Osteocyte (in vitro differentiated cells): ENCODE measurements around the gene SIRPB1. TPM values are rescaled to one million over a fixed set of nuclear protein-coding genes. Genes with fewer than 3 reads are reported as not detected.

Source experiments
- DNase-seq: peaks from one replicate; pipeline ENCODE4 v3.0.0; 2021; ENCODE audit warnings: mixed read lengths; ENCODE audit not compliant: unreplicated experiment; ENCODE audit errors: extremely low spot score
- H3K27ac Mint-ChIP-seq: one replicate; pipeline ENCODE4 v1.8.0; 2021; ENCODE audit warnings: mild to moderate bottlenecking, mixed read lengths; ENCODE audit not compliant: unreplicated experiment
- H3K27me3 Mint-ChIP-seq: one replicate; pipeline ENCODE4 v1.8.0; 2021; ENCODE audit warnings: mixed read lengths; ENCODE audit not compliant: unreplicated experiment
- H3K36me3 Mint-ChIP-seq: one replicate; pipeline ENCODE4 v1.8.0; 2021; ENCODE audit warnings: mixed read lengths; ENCODE audit not compliant: unreplicated experiment
- H3K4me1 Mint-ChIP-seq: one replicate; pipeline ENCODE4 v1.8.0; 2021; ENCODE audit warnings: mixed read lengths; ENCODE audit not compliant: unreplicated experiment
- H3K4me3 Mint-ChIP-seq: one replicate; pipeline ENCODE4 v1.8.0; 2021; ENCODE audit warnings: mild to moderate bottlenecking, moderate library complexity, mixed read lengths; ENCODE audit not compliant: unreplicated experiment
- H3K9me3 Mint-ChIP-seq: one replicate; pipeline ENCODE4 v1.8.0; 2021; ENCODE audit warnings: mixed read lengths; ENCODE audit not compliant: unreplicated experiment
- CTCF ChIP-seq: fragments of 200-600 bp; sonication (generic); IDR thresholded peaks from 2 replicates; pipeline ENCODE4 v1.5.0; 2021; ENCODE audit warnings: antibody characterized with exemption, mild to moderate bottlenecking, moderate library complexity
- total RNA-seq: library from RNA; stranded (reverse); gene quantifications from 2 replicates; pipeline ENCODE4 v1.2.1, GENCODE V29; 2021

Gene SIRPB1
- total RNA-seq, 1 donor from 2014 or later: 1.1 TPM

- no peaks in the 10 kb centered on the region for H3K36me3 Mint-ChIP-seq
- no peak overlapping the region for H3K27ac Mint-ChIP-seq
- no peak overlapping the region for H3K4me3 Mint-ChIP-seq
- H3K9me3 Mint-ChIP-seq: no peaks in the 10 kb centered on the region
- no peak for TF ChIP-seq CTCF
- peaks cover 3% of the 10 kb centered on the region for H3K27me3 Mint-ChIP-seq
- no peak for DNase-seq
- H3K4me1 Mint-ChIP-seq: peaks cover 22% of the 10 kb centered on the region
Measured at GRCh38 chr20:1664911-1665310, 45.1 kb upstream of the SIRPB1 start.

GRCh38 chr20:1663917-1664316, 44.1 kb upstream of the SIRPB1 start:
- no peak for TF ChIP-seq CTCF
- no peaks in the 10 kb centered on the region for H3K9me3 Mint-ChIP-seq
- no peaks in the 10 kb centered on the region for H3K36me3 Mint-ChIP-seq
- H3K27ac Mint-ChIP-seq: no peak overlapping the region
- DNase-seq: no peak
- peaks cover 12% of the 10 kb centered on the region for H3K4me1 Mint-ChIP-seq
- H3K4me3 Mint-ChIP-seq: no peak overlapping the region
- peaks cover 8% of the 10 kb centered on the region for H3K27me3 Mint-ChIP-seq

DNA sequence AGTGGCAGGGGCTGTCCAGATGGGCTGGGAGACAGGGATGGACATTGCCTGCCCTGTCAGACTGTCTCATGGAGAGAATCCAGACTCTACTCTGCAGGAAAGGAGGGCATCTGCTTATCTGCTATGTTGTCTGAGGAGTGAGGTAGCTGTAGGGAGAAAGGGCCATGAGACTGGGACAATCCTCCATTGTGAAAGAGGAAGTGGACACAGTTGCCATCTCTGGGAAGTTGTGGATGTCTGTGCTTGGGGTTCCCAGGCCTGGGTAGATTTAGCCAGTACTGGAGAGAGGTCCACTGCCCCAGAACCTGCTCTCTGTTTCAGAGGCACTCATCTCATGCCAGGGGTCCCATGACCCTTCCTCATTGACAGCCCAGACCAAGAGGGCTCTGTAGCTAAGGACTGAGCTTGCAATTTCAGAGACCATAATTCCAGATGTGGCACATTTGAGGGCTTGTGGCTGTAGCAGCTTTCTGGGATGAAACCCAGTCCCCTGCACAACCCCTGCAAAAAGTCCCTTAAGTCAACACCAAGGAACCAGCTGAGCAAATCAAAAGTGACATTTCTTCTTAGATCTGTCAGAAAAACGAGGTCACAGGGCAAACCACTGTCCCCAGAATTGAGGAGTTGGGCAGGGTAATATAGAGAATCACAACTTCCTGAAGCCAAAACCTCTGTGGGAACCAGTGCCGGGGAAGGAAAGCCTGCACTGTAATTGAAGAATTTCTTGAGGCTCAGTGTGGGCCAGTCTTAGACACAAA, 41.9 kb upstream of the SIRPB1 start:
- Mint-ChIP-seq H3K4me3 (no peak overlapping the region), H3K27ac (no peak overlapping the region)

DNA sequence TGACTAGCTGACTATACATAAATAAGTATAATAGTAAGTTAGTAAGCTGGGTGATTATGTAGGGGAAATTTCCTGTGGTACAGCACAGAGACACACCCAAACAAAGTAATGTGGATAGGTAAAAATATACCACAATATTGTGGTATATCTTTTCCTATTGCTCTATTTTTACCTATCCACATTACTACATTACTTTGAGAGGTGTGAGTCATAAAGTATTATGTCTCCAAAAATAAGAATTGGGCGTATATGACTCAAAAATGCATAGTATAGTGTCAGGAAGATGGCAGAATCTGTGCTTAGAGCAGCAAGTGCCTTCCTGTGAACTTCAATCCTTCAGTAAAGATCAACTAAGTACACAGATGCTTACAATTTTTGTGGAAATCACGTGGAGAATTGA, 40.4 kb upstream of the SIRPB1 start:
- no peak overlapping the region for H3K4me3 Mint-ChIP-seq
- no peak for TF ChIP-seq CTCF
- H3K4me1 Mint-ChIP-seq: peaks cover 8% of the 10 kb centered on the region
- H3K27ac Mint-ChIP-seq: no peak overlapping the region
- no peaks in the 10 kb centered on the region for H3K9me3 Mint-ChIP-seq
- H3K36me3 Mint-ChIP-seq: no peaks in the 10 kb centered on the region
- H3K27me3 Mint-ChIP-seq: peaks cover 11% of the 10 kb centered on the region
- DNase-seq: no peak

More for the DNA sequence above, 41.9 kb upstream of the SIRPB1 start:
- Mint-ChIP-seq H3K36me3 (no peaks in the 10 kb centered on the region), H3K4me1 (peaks cover 8% of the 10 kb centered on the region), H3K27me3 (peaks cover 11% of the 10 kb centered on the region), H3K9me3 (no peaks in the 10 kb centered on the region)
- no peak for DNase-seq
- TF ChIP-seq CTCF: no peak

- H3K36me3 Mint-ChIP-seq: no peaks in the 10 kb centered on the region
- H3K9me3 Mint-ChIP-seq: peaks cover 5% of the 10 kb centered on the region
- no peak within 1 kb of the TSS for H3K27ac Mint-ChIP-seq
- peaks cover 4% of the 10 kb centered on the region for H3K4me1 Mint-ChIP-seq
- TF ChIP-seq CTCF: no peak
- peaks cover 11% of the 10 kb centered on the region for H3K27me3 Mint-ChIP-seq
- DNase-seq: no peak
- no peak within 1 kb of the TSS for H3K4me3 Mint-ChIP-seq
Measured at GRCh38 chr20:1657556-1658334, 37.9 kb upstream of the SIRPB1 start, which contains the start of gene SIRPG. Gene SIRPG (minus strand): TSS chr20:1657779. CDS start chr20:1657714, 65 bp downstream.
